IMR-90 (cell line): ENCODE measurements around the gene FAM89A.

Experiments used
- CTCF ChIP-seq: conservative IDR thresholded peaks from 2 replicates; pipeline ENCODE4 v1.5.1; 2012; ENCODE audit warnings: mild to moderate bottlenecking, low read depth, low read length, improper control_type of control experiment
- POLR2A ChIP-seq: IDR thresholded peaks from 2 replicates; pipeline ENCODE4 v1.6.1; 2012; ENCODE audit warnings: mild to moderate bottlenecking, low read depth, low read length
- SMC3 ChIP-seq: fragments of 150-350 bp; IDR thresholded peaks from 2 replicates; pipeline ENCODE4 v1.6.1; 2016; ENCODE audit warnings: low read depth, mild to moderate bottlenecking, antibody characterized with exemption, low read length, moderate library complexity
- USF2 ChIP-seq: fragments of 150-350 bp; IDR thresholded peaks from 2 replicates; pipeline ENCODE4 v1.6.1; 2017; ENCODE audit warnings: mild to moderate bottlenecking, antibody characterized with exemption, low read length, low read depth

- TF ChIP-seq CTCF = no peak
- TF ChIP-seq SMC3 = no peak
- TF ChIP-seq POLR2A = no peak
- no peak for TF ChIP-seq USF2
Measured at GRCh38 chr1:231075497-231075896, 35.4 kb upstream of the FAM89A start.
